Stimulated activated CD4-positive, alpha-beta T cell treated with anti-CD3 and anti-CD28 coated beads, Interleukin-12 subunit alpha, Interleukin-12 subunit beta, amount 100 ng/mL, for 24 hours (primary cell): ENCODE data around the gene C1orf174.

ENCODE experiments used
- DNase-seq, 2 experiments: peaks; one replicate each; pipeline ENCODE4 v3.0.0-alpha.2; 2020; ENCODE audit warnings: low read depth in 2 of 2

C1orf174 gene

GRCh38 chr1:3910049-3910731 is 10.1 kb upstream of the C1orf174 start:
- no peak for DNase-seq

- no peak for DNase-seq
These were observed 9.5 kb upstream of the C1orf174 start for GRCh38 chr1:3909615-3910014.

- DNase-seq: no peak
These were observed 8.9 kb upstream of the C1orf174 start for GRCh38 chr1:3908886-3909517.

- DNase-seq: no peak
These were observed 7.6 kb upstream of the C1orf174 start for GRCh38 chr1:3907621-3908165.

GRCh38 chr1:3907031-3907534 is 7.0 kb upstream of the C1orf174 start:
- peak in 1 of 2 experiments; percentile 41 for DNase-seq

GRCh38 chr1:3906672-3907020 is 6.6 kb upstream of the C1orf174 start:
- DNase-seq: no peak

GRCh38 chr1:3905953-3906671 is 6.0 kb upstream of the C1orf174 start:
- no peak for DNase-seq

GRCh38 chr1:3905266-3905952 is 5.3 kb upstream of the C1orf174 start:
- DNase-seq: no peak

GRCh38 chr1:3904843-3905185 is 4.7 kb upstream of the C1orf174 start:
- no peak for DNase-seq

GRCh38 chr1:3904006-3904842 is 4.2 kb upstream of the C1orf174 start:
- DNase-seq: no peak

- DNase-seq: no peak
These were observed 3.3 kb upstream of the C1orf174 start for GRCh38 chr1:3903141-3904005.

GRCh38 chr1:3902571-3903091 is 2.6 kb upstream of the C1orf174 start:
- no peak for DNase-seq

GRCh38 chr1:3902111-3902511 is 2.0 kb upstream of the C1orf174 start:
- DNase-seq: no peak

GRCh38 chr1:3900969-3901529 is 977 bp upstream of the C1orf174 start:
- peak; percentile 75 to 89 for DNase-seq

GRCh38 chr1:3899754-3900149 is 320 bp downstream of the C1orf174 start:
- no peak for DNase-seq

GRCh38 chr1:3898994-3899753 is 898 bp downstream of the C1orf174 start:
- no peak for DNase-seq

- DNase-seq: no peak
These were observed 1.7 kb downstream of the C1orf174 start for GRCh38 chr1:3898475-3898735.

- no peak for DNase-seq
These were observed 3.6 kb downstream of the C1orf174 start for GRCh38 chr1:3896396-3897000.

GRCh38 chr1:3895951-3896325 is 4.1 kb downstream of the C1orf174 start:
- DNase-seq: no peak
